Fibroblast of the aortic adventitia (primary cell): ENCODE data around the gene NUB1. TPM values are rescaled to one million over a fixed set of nuclear protein-coding genes. Genes with fewer than 3 reads are reported as not detected.

ENCODE experiments used
- DNase-seq: peaks from one replicate; pipeline ENCODE4 v3.0.0-alpha.2; 2010; ENCODE audit warnings: low read depth
- H3K4me3 ChIP-seq: 2 replicates; pipeline ENCODE4 v1.5.1; 2011; ENCODE audit warnings: low read depth, mild to moderate bottlenecking, control low read depth, low read length, moderate library complexity
- total RNA-seq: library from RNA; depleted of rRNA; stranded (reverse); fragments of >200 nt; gene quantifications from 2 replicates; pipeline ENCODE4 v1.2.3, GENCODE V29; 2012; ENCODE audit warnings: low replicate concordance
- TF ChIP-seq, protein P1 (sequence below): IDR thresholded peaks from 2 replicates; pipeline ENCODE4 v1.5.1; 2011; ENCODE audit warnings: mild to moderate bottlenecking, low read length, control low read depth, inconsistent platforms; ENCODE audit not compliant: insufficient read depth

Gene NUB1
- total RNA-seq, 1 donor, result 46.5 TPM

DNA sequence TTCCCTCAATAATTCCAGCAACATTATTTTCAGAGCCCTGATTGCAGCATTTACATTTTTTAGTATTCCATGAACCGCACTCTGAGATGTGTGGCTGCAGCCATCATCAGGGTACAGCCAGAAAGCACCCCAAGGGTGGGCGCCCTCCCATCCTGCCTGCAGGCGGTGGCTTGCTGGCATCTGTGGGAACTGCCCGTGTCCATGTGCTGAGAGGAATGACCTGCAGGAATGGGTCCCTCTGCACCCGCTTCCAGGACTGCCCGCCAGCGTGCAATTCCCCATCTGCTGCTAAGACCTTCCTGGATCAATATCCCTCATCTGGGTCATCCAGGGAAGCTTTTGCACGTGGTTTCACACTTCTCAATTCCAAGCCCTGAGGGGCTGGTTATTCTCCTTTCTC lies 32.8 kb upstream of the NUB1 start:
- no peak overlapping the region for H3K4me3 ChIP-seq
- DNase-seq, result no peak
- TF ChIP-seq, protein P1, sequence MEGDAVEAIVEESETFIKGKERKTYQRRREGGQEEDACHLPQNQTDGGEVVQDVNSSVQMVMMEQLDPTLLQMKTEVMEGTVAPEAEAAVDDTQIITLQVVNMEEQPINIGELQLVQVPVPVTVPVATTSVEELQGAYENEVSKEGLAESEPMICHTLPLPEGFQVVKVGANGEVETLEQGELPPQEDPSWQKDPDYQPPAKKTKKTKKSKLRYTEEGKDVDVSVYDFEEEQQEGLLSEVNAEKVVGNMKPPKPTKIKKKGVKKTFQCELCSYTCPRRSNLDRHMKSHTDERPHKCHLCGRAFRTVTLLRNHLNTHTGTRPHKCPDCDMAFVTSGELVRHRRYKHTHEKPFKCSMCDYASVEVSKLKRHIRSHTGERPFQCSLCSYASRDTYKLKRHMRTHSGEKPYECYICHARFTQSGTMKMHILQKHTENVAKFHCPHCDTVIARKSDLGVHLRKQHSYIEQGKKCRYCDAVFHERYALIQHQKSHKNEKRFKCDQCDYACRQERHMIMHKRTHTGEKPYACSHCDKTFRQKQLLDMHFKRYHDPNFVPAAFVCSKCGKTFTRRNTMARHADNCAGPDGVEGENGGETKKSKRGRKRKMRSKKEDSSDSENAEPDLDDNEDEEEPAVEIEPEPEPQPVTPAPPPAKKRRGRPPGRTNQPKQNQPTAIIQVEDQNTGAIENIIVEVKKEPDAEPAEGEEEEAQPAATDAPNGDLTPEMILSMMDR, result no peak

DNA sequence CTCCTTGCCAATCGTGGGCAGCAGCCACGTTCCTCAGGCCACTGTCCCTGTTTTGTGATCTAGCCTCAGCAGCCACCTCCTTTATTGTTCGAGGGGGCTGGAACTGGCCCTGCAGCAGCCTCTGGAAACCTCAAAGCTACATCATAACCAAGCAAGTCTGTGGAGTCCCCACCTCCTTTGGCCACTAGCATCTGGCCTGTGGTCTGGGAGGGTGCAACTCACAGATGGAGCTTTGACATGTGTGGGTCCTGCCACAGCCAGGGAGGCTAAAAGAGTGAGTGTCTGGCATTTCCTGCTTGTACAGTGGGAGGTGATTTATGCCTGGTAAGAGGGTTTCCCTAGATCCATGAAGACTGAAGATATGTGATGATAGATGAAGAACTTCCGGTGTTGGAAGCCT lies 32.3 kb upstream of the NUB1 start:
- DNase-seq, result peak; percentile 57
- TF ChIP-seq, protein P1, result no peak
- no peak overlapping the region for H3K4me3 ChIP-seq

DNA sequence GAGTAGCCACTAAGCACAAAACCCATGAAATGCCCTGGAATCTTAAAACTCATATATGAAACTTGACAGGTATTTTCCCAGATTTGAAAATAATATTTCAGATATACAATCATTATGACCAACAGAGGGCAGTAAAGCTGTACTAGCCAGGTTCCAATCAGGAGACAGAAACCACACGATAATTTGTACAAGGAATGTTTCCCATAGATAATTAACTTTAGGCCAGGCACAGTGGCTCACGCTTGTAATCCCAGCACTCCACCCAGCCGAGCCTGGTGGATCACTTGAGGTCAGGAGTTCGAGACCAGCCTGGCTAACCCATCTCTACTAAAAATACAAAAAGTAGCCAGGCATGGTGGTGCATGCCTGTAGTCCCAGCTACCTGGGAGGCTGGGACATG lies 31.0 kb upstream of the NUB1 start:
- peak; percentile 26 for DNase-seq
- no peak overlapping the region for H3K4me3 ChIP-seq
- TF ChIP-seq, protein P1, result peak; percentile 47

DNA sequence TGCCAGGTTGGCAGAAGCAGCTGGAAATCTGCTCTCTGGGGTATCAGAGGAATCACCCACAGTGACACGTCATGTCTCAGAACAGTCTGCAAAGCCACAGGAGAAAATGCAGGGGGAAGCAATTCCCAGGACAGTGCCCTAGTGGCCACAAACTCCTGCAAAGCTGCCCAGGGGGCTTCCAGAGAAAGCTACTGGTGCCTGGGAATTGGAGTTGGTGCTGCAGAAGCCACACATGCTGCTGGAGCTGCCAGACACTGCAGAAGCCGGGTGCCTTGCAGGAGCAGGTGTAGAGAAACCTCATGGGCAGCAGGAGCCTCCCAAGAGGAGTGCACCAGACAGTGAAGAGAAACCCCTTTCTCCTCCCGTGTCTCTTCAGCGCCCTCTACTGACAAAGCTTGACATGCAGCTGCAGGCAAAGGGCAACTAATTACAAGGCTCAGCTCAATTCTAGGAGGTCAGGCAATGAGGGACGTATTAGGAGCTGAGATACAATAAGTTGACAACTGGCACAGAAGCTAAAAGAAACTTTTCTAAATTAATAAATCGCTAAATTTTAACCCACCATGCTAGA lies 30.2 kb upstream of the NUB1 start:
- DNase-seq, result no peak
- H3K4me3 ChIP-seq, result no peak overlapping the region
- TF ChIP-seq, protein P1, result peak; percentile 35

DNA sequence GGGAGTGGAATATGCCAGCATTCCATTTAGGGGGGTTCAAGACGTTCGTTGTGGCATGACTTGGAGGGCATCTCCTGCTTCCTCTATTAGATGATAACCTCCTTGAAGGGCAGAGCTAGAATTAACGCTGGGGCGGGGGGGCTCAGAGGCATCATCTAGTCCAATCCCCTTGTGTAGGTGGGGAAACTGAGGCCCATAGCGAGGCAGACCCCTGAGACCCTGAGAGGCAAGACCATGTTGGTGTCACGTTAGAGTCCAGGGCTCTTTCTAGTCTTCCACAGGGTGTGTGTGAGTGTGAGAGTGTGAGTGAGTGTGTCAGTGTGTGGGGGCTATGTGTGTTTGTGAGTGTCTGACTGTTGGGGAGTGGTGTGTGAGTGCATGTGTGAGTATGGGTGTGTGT lies 29.3 kb upstream of the NUB1 start:
- TF ChIP-seq, protein P1, result no peak
- H3K4me3 ChIP-seq, result no peak overlapping the region
- DNase-seq, result no peak

DNA sequence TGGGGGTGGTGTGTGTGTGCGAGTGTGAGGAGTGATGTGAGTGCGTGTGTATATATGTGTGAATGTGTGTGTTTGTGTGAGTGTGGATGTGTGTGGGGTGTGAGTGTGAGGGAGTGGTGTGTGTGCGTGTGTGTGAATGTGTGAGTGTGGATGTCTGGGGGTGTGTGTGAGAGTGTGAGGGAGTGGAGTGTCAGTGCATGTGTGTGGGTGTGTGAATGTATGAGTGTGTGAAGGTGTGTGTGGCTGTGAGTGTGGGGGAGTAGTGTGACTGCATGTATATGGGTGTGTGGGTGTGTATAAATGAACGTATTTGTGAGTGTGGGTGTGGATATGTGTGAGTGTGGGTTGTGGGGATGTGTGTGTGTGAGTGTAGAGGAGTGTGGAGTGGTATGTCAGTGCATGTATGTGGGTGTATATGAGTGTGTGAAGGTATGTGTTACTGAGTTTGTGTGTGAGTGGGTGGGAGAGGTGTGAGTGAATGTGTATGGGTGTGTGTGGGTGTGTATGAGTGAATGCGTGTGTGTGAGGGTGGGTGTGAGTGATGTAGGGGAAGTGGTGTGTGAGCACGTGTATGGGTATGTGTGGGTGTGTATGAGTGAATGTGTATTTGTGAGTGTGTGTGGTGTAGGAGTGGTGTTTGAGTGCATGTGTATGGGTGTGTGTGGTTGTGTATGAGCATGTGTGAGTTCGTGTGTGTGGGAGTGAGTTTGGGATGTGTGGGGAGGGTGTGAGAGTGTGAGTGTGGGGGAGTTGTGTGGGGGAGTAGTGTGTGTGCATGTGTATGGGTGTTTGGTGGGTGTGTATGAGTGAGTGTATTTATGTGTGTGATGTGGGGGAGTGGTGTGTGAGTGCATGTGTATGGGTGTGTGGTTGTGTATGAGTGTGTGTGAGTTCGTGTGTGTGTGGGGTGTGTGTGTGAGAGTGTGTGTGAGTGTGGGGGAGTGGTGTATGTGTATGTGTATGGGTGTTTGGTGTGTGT lies 28.5 kb upstream of the NUB1 start:
- TF ChIP-seq, protein P1, result no peak
- DNase-seq, result no peak
- H3K4me3 ChIP-seq, result no peak overlapping the region
